ENCODE data around the gene POP7.
A peak's percentile ranks its signal among the peaks of the same experiment; 100 is the strongest.
"Not testable (repeated sequence)": the region's sequence is repeated elsewhere in the genome, so short reads cannot be mapped to it uniquely, and the experiment has no call there.

POP7 gene

DNA sequence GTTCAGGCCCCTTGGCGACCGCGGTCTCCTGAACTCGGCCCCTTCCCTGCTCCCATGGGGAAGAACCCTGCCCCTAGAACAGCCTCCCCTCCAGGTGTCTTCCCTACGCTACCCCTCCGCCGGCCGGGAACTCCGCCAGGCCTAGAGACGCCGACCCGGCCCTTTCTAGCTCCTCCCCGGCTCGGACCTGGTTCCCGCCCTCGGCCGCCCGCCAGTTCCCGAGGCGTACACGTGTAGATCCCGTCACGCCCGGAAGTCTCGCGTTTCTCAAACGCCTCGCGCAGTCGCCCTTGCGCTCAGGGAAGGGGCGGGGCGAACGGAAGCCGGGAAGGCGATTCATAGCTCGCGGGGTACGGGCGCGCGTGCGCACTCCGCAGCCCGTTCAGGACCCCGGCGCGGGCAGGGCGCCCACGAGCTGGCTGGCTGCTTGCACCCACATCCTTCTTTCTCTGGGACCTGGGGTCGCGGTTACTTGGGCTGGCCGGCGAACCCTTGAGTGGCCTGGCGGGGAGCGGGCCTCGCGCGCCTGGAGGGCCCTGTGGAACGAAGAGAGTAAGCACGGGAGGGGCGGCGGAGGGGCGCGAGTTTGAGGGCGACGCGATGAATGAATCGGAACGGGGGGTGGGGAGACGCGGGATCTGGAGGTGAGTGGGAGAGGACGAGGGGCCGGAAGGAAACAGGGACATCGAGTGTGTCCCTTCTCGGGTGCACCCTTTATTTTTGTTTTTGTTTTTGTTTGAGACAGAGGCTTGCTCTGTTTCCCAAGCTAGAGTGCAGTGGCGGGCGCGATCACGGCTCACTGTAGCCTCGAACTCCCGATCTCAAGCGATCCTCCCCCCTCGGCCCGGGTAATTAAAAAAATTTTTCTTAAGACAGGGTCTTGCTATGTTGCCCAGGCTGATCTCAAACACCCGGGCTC lies at the start of gene POP7:
Gene POP7, plus strand, starts transcription at position 369 of the 919 bp plus-strand sequence. CDS start 710 bp downstream, outside the sequence.
- DNase-seq: peak; percentile 99

DNA sequence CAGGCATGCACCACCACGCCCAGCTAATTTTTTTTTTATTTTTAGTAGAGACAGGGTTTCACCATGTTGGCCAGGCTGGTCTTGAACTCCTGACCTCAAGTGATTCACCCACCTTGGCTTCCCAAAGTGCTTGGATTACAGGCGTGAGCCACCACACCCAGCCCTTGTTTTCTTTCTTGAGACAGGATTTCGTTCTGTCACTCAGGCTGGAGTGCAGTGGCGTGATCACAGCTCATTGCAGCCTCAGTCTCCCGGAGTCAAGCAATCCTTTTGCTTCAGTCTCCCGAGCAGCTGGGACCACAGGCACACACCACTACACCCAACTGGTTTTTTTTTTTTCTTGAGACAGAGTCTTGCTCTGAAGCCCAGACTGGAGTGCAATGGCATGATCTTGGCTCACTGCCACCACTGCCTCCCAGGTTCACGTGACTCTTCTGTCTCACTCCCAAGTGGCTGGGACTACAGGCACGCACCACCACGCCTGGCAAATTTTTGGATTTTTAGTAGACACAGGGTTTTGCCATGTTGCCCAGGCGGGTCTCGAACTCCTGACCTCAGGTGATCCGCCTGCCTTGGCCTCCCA lies 43.6 kb upstream of the POP7 start:
- DNase-seq: not testable (repeated sequence)

DNA sequence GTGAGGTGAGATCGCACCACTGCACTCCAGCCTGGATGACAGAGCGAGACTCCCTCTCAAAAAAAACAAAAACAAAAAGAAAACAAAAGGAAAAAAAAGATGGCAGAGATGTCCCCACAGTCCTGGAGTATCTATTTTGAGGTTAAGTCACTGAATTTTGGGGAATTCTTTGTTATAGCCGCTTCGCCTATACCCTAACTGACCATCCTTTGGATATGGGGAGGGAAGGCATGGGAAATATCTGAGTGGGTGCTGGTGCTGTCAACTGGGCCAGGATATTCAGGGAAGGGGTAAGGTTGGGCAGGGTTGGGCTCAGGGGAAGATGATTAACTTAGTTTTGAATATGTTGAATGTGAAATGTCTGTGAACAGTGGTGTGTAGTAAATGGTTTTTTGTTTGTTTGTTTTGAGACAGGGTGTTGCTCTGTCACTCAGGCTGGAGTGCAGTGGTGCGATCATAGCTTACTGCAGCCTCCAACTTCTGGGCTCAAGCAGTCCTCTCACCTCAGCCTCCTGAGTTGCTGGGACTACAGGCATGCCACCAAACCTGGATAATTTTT lies 40.7 kb upstream of the POP7 start:
- no peak for DNase-seq

DNA sequence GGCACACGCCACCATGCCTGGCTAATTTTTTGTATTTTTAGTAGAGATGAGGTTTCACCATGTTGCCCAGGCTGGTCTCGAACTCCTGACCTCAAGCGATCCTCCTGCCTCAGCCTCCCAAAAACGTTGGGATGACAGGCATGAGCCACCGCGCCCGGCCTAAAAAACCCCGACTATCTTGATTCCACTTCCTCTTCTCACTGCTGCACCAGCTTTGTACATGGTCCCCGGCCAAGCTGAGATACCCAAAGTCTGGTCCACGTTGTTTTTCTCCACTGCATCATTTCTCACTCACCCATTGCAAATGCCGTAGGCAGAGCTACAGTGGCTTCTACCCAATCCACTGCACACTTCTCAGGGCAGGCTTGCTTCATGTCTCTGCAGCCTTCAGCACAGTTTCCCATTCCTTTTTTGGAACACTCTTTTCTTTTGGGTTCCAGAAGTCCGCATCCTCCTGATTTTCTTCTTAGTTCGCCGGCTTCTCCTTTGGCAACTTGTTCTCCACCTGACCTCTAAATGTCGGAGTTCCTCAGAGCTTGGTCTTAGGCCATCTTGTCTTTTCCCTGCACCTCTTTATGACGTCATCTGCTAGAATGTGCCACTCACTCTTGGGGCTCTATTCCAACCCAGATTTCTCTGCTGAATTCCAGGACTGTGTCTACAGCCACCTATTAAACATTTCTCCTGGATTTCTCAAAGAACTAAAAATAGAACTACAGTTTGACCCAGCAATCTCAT lies 38.4 kb upstream of the POP7 start:
- no peak for DNase-seq

DNA sequence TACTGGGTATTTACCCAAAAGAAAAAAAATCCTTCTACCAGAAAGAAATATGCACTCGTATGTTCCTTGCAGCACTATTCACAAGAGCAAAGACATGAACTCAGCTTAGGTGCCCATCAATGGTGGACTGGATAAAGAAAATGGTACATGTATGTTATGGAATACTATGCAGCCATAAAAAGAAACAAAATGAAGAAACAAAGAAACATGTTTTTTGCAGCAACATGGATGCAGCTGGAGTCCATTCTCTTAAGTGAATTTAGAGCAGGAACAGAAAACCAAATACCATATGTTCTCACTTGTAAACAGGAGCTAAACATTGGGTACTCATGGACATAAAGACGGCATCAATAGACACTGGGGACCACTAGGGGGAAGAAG lies 37.9 kb upstream of the POP7 start:
- no peak for DNase-seq

DNA sequence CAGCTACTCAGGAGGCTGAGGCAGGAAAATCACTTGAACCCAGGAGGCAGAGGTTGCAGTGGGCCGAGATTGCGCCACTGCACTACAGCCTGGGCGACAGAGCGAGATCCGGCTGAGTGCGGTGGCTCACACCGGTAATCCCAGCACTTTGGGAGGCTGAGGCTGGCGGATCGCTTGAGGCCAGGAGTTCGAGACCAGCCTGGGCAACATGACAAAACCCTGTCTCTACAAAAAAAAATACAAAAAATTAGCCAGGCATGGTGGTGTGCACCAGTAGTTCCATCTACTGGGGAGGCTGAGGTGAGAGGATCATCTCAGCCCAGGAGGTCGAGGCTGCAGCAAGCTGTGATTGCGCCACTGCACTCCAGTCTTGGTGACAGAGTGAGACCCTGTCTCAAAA lies 36.8 kb upstream of the POP7 start:
- DNase-seq: not testable (repeated sequence)

DNA sequence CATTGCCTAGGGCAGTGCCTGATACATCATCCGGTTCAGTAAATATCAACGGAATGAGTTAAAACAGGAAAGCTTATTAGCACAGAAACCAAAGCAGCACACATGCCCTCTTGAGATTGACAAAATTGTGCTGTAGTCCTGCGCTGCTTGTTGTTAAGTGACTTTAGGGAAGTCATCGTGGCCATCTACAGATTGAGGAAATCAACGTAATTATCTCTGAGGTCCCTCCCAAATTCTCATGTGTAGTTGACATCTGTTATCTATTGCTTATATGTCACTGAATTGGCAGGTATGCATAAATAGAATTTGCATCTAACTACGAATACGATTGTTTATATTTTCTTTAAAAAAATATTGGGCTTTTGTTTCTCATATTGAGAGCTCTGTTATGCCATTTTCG lies 35.8 kb upstream of the POP7 start:
- DNase-seq: no peak

DNA sequence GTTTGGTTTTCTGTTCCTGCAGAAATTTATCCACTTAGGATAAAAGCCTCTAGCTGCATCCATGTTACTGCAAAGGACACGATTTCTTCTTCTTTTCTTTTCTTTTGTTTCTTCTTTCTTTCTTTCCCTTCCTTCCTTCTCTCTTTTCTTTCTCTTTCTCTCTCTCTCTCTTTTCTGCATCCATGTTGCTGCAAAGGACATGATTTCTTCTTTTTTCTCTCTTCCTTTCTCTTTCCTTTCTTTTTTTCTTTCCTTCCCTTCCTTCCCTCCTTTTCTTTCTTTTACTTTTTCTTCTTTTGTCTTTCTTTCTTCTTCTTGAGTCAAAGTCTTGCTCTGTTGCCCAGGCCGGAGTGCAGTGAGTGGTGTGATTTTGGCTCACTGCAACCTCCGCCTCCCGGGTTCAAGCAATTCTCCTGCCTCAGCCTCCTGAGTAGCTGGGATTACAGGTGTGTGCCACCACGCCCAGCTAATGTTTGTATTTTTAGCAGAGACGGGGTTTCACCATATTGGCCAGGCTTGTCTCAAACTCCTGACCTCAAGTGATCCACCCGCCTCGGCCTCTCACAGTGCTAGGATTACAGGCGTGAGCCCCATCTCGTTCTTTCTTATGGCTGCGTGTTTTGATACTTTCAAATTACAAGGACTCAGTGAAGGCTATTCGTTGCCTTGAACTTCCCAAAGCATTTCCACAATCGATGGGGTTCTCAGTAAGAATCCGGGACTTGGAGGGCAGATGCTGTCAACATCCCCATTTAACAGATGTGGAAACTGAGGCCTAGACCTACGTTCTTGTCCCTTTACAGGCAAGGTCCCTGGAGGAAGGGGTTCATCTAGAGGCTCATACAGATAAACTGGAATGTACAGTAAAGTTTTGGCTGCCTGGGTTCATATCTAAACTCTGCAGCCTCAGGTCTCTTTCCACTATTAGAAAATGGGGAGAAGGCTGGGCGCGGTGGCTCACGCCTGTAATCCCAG lies 34.3 kb upstream of the POP7 start:
- DNase-seq: no peak

DNA sequence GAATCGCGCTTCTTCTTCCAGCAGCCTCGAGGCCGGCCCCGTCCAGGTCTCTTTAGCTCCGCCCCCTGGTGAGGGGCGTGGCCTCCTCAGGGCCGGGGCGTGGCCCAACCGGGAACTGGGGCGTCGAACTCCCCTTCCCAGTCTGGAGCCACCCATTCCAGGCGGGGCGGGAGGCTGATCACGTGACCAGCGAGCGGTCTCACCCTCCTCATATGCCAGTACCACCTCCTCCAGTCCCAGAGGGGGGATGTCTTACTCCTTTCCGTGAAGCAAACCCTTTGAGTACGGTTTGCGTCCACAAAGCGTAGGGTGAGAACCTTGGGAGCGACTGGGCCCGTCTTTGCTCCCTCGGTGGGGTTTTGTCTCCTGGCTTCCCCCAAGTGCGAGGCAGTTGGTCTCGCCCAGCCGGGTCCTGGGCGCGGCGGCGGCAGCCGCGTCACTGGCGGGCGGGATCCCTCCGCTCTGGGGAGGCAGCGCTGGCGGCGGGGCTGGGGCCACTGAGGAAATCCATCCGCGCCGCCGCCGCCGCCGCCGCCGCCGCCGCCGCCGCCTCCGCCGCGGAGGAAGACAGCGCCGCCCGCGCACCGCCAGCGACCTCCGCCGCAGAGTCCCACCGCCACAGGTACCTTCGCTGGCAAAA lies 32.5 kb upstream of the POP7 start, which contains the start of gene GNB2:
Gene GNB2, plus strand, starts transcription at position 439 of the 640 bp plus-strand sequence. CDS start 2,526 bp downstream, outside the sequence.
- DNase-seq: peak; percentile 99

DNA sequence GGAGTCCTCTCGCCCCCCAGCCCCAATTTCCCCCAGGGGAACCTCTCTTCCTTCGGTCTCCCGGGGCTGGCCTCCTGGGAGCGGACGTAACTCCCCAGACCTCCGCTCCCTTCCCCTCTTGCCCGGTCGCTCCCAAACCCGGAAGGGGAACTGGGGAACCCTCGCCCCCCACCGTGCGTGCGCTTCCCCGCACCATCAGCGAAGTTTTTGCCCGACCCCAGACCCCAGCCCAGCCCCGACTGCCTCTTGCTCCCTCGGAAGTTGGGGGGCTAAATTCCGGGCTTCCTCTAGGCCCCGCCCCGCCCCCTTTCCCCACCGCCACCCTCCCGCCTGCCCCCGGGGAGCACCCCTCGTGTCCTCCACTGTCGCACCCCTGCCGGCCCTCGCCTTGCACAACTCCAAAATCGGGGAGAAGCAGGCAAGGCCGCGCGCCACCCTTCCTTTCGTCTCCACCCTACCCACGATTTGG lies 31.9 kb upstream of the POP7 start:
- peak; percentile 69 for DNase-seq

DNA sequence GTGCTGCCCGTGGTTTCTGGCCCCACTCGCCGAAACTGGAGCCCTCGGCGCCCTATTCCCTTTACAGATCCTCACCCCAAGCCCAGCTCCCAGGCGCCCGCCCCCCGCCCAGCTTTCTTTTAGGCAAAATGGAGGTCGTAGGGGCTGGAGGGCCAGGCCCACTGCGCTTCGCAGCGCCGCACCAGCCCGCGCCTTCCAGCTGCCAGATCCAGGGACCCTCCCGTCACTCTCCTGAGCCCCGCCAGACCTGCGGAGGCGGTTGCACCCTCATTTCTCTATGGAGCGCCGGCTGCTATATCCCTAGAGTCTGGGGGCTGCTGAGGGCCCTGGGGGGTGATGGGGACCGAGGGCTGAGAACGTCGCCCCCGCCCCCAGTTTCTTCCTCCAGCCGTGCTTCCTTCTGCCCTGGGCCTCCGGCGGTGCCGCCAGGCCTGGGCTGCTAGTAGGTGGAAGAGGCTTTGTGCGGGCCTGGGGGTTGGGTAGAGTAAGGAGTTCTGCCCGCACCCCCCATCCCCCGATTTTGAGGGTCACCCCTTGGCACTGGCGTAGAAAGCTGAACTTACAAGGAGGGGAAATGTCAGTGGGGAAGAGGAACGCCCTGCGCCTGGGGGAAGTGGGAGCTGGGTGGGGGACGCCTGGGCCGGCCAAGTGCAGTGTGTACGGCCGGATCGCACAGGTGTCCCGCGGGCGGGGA lies 31.4 kb upstream of the POP7 start:
- DNase-seq: no peak

DNA sequence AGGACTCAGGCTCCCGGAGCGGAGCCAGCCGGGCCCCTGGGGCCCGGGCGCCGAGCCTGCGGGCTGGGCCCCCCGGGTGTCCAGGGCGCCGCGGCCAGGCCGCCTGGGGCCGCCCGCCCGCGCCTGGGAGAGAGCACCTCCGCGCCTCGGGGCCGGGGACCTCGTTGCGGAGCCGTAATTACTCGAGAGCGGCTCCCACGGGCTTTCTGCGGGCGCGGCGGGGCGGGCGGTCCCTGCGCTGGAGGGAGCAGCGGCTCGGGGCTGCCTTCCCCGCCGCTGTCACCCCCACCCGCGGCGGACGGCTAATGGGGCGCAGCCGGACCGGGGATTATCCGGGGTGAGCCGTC lies 30.8 kb upstream of the POP7 start:
- no peak for DNase-seq

DNA sequence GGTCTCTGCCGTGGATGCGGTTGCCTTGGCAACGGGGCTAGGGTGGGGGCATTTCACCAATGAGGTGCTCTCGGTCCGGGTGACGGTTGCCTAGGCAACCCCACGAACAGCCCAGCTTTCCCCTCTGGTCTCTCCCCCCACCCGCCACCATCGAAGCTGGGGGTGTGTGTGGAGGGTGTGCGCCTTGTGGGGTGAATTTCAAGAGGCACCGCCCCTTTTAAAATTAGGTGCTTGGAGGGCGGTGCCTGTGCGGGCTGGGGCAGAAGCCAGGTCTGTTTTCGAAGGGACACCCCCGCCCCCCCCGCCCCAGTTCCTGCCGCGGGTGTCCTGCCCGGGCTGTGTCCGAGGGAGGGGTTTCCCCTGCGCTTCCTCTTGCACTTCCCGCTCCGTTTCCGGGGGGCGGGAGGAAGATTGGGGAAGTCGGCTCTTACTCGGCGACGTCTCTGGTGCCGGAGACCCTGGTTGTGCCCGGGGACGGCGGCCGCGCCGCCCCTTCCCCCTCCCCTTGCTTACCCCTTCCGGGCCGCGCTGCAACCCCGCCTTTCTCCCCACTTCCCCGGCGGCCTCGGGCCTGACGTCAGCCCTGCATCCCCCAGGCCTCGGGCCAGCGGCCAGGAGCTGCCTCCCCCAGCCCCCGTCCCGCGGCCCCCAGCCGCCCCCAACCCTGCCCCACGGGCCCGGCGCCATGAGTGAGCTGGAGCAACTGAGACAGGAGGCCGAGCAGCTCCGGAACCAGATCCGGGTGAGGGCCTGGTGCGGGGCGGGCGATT lies 30.2 kb upstream of the POP7 start:
- peak; percentile 87 for DNase-seq

DNA sequence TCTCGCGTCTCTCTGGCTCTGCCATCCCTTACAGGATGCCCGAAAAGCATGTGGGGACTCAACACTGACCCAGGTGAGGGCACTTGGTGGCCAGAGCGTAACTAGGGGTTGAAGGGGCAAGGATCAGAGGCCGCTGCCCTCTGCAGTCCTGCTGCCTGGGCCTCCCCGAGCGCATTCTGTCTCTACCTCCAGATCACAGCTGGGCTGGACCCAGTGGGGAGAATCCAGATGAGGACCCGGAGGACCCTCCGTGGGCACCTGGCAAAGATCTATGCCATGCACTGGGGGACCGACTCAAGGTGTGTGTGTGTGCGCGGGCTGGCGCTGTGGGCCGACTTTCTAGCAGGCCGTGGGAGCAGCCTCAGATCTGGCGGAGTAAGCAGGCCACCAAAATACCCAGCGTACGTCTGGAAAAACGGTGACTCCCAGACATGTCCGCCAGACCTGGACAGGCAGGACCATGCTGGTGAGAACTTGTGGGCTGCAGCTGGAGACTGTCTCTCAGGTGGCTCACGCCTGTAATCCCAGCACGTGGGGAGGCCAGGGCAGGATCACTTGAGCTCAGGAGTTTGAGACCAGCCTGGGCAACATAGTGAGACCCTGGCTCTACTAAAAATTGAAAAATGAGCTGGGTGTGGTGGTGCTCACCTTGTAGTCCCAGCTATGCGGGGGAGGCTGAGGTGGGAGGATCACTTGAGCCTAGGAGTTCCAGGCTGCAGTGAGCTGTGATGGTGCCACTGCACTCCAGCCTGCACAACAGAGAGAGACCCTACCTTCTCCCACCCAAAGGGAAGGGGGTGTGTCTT lies 29.2 kb upstream of the POP7 start:
- no peak for DNase-seq

DNA sequence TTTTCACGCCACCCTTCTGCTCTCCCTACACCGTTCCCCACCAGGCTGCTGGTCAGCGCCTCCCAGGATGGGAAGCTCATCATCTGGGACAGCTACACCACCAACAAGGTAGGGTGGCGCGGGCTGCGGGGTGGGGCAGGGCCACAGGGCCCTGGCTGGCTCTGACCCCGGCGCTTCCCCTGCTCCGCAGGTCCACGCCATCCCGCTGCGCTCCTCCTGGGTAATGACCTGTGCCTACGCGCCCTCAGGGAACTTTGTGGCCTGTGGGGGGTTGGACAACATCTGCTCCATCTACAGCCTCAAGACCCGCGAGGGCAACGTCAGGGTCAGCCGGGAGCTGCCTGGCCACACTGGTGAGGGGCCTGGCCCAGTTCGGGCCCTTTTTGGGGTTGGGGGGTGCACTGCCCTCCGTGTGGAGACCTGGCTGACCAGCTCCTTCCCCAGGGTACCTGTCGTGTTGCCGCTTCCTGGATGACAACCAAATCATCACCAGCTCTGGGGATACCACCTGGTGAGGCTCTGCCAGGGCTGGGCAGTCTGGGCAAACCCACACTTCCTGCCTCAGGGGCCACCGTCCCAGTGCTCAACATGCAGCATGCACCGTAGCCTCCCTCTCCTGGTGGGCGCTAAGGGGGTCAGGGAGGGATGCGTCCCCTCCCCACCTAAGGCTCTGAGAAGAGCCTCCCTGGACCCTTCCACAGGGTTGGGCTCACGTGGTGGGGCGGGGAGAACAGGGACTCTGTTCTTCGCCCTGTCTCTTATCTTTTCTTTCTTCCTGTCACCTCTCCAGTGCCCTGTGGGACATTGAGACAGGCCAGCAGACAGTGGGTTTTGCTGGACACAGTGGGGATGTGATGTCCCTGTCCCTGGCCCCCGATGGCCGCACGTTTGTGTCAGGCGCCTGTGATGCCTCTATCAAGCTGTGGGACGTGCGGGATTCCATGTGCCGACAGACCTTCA lies 28.3 kb upstream of the POP7 start:
- no peak for DNase-seq

DNA sequence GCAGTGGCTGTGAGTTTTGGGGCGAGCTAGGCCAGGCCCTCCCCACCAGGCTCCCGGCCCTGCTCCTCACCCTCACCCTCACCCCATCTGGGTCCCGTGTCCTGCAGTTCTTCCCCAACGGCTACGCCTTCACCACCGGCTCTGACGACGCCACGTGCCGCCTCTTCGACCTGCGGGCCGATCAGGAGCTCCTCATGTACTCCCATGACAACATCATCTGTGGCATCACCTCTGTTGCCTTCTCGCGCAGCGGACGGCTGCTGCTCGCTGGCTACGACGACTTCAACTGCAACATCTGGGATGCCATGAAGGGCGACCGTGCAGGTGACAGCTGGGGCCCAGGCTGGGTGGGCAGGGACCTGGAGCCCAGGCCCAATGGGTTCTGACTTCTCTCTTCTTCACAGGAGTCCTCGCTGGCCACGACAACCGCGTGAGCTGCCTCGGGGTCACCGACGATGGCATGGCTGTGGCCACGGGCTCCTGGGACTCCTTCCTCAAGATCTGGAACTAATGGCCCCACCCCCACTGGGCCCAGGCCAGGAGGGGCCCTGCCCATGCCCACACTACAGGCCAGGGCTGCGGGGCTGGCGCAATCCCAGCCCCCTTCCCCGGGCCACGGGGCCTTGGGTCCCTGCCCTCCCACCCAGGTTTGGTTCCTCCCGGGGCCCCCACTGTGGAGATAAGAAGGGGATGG lies 27.5 kb upstream of the POP7 start:
- DNase-seq: no peak
